AG09319 (cell line): Measurements from ENCODE around the gene PEA15.

Source experiments
- DNase-seq: peaks from one replicate; pipeline ENCODE4 v3.0.0-alpha.2; 2010; ENCODE audit warnings: low read depth; ENCODE audit errors: extremely low read depth
- TF ChIP-seq, protein P1 (sequence below): IDR thresholded peaks from 2 replicates; pipeline ENCODE4 v1.5.1; 2011; ENCODE audit warnings: low read depth, mild to moderate bottlenecking, inconsistent platforms, low read length, moderate library complexity

The PEA15 gene

DNA sequence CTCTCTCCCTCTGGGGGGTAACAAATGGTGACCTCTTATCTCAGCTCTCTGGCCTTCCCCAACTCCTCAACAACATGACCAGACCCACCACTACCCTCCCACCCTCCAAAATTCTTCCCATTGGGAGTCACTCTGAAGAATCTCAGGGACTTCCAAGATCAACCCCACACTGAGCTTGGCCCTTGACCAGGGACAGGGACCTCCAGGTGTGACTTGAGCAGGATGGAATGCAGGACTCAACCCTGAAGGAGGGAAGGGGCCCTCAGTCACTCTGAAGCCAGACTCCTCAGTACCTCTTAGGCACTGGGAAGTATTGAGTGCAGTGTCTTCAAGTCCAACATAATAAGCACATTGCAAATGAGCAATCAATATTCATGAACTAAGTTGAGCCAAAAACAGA lies 12.9 kb upstream of the PEA15 start:
- TF ChIP-seq, protein P1, sequence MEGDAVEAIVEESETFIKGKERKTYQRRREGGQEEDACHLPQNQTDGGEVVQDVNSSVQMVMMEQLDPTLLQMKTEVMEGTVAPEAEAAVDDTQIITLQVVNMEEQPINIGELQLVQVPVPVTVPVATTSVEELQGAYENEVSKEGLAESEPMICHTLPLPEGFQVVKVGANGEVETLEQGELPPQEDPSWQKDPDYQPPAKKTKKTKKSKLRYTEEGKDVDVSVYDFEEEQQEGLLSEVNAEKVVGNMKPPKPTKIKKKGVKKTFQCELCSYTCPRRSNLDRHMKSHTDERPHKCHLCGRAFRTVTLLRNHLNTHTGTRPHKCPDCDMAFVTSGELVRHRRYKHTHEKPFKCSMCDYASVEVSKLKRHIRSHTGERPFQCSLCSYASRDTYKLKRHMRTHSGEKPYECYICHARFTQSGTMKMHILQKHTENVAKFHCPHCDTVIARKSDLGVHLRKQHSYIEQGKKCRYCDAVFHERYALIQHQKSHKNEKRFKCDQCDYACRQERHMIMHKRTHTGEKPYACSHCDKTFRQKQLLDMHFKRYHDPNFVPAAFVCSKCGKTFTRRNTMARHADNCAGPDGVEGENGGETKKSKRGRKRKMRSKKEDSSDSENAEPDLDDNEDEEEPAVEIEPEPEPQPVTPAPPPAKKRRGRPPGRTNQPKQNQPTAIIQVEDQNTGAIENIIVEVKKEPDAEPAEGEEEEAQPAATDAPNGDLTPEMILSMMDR = no peak

DNA sequence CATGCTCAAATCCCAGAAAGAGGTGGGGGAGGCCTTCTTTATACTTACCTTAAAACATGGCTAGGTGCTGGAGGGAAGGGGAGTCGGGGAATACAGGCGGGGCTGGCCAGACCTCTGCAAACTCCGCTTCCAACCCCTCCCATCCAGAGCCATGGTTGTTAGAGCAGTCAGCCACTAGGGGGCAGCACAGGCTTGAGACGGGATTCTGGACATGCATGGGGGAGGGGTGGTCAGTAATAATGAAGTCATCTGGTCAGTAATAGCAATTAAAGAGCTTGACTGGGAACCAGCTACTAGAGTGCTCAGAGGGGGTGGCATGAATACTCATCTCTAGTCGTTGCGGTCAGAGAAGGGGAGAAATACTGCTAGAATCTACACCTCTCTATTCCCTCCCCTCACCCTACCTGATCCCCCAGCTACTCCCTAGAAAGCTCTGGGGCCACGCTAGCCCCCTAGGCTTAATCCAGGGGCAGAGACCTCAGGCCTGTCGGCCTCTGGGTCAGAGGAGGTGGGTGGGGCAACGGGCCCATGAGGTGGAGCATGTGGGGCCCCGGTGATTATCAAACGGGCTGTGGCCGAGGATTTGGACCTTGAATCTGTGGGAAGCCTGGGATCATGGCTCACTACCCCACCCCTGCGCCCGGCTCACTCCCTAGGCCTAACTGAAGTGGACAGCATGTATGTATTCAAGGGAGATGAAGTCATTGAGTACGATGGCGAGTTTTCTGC lies 11.9 kb upstream of the PEA15 start:
- TF ChIP-seq, protein P1 = peak; percentile 96
- peak; percentile 71 for DNase-seq

More for the DNA sequence above, 12.9 kb upstream of the PEA15 start:
- DNase-seq = no peak

DNA sequence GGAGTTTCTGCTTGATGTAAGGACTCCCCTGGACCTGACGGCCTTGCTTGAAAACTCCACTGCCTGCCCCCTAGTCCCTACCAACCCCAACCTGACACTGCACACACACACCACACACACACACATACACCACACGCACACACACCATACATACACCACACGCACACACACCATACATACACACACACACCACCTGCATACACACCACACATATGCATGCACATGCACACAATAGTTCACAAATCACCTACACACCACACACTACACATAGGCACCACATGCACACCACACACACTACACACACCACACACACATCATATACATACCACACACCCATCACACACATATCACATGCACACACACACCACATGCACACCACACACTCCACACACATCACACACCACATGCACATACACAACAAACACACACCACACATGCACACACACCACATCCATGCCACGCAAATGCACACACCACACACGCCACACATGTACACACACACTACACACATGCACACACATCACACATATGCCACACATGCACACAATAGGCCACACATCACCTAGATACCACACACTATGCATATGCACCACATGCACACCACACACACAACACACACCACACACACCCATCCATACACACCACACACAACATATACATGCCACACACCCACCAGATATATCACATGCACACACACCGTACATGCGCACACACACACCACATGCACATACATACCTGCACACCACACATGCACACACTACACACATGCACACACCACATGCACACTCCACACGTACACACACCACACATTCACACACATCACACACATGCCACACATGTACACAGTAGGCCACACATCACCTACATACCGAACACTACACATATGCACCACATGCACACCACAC lies 11.1 kb upstream of the PEA15 start:
- TF ChIP-seq, protein P1 = no peak
- DNase-seq = no peak

DNA sequence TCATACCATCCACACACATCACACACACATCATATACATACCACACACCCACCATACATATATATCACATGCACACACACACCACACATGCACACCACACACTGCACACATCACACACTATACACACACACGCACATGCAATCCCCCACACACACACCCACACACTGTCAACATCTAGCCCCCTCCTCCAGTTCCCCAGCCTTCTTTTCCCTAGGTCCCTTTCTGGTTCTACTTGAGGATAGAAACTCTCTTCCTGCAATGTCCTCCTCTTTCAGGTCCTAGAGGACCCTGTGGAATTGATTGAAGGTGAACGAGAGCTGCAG lies 10.5 kb upstream of the PEA15 start:
- DNase-seq = no peak
- TF ChIP-seq, protein P1 = no peak

DNA sequence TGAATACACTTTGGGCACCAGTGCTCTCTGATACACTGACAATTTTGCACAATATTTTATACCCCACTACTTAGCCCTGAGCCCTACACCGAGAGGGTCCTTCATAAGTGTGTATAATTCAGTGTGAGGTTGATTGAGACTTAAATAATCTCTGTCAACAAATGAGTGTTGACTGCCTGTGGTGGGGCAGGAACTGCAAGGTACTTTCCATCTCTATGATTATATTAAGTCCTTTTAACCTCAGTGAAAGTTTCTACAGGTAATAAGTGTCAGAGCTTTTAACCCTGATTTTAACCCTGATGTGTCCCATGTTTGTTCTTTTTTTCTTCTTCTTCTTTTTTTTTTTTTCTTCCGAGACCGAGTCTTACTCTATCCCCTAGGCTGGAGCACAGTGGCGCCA lies 9.0 kb upstream of the PEA15 start:
- no peak for DNase-seq
- TF ChIP-seq, protein P1 = no peak

DNA sequence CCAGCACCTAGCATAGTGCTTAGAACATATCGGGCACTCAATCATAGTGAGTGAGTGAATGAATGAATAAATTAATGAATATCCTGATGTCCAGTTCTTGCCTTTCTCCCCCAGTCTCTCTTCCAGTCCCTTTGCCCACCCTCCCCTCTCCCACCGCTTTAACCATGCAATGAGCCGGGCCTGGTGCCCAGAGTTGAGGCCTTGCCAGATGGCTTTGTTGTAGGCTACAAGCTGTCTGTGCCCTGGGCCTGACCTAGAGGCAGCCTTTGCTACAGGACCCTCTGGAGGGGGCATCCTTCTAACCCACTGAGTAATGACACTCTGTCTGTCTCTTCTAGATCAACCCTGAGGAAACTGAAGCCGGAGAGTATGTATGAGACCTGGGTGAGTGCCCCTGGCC lies 8.0 kb upstream of the PEA15 start:
- no peak for DNase-seq
- TF ChIP-seq, protein P1 = no peak

DNA sequence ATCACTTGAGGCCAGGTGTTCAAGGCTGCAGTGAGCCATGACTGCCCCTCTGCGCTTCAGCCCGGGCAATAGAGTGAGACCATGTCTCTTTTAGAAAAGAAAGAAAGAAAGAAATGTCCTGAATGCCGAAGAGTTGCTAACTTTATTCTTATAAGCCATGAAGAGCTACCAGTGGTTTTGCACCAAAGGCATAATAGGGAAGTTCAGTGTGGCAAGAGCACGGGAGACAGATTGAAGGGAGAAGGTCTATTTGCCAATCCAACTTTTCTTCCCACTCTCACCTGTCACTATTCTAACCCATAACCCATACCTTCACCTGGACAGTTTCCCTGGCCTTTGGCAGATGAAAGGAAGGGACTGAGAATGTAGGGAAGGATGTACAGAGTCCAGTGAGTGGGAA lies 4.4 kb upstream of the PEA15 start:
- no peak for DNase-seq
- TF ChIP-seq, protein P1 = no peak
